H1 (cell line): Measurements from ENCODE around the gene PCSK9. TPM values are rescaled to one million over a fixed set of nuclear protein-coding genes. Genes with fewer than 3 reads are reported as not detected.

Experiments
- SUZ12 ChIP-seq: fragments of 200-600 bp; sonication (generic); IDR thresholded peaks from 2 replicates; pipeline ENCODE4 v1.6.1; 2012; ENCODE audit warnings: mild to moderate bottlenecking, inconsistent platforms, low read length, moderate library complexity, mixed read lengths
- polyA plus RNA-seq, 7 experiments: library from polyadenylated mRNA; depleted of rRNA in 3 of 7; stranded (reverse) in 5 of 7; unstranded in 2 of 7; fragments of >200 nt in 5 of 7; fragments of 200-250 nt in 2 of 7; gene quantifications; 1 replicate in 5 of 7; 2 replicates in 1 of 7; 4 replicates in 1 of 7; pipeline versions ENCODE4 v1.2.1 to v1.2.3, GENCODE V29; 2011 to 2013; ENCODE audit warnings: missing spikeins in 2 of 7, mixed read lengths in 2 of 7
- total RNA-seq: library from RNA; stranded (reverse); fragmentation: NEBNext Ultra II Directional; extraction: Animal tissue kit (Norgen Biotek cat#: 25700); gene quantifications from 2 replicates; pipeline ENCODE4 v1.2.1, GENCODE V29; 2021

The PCSK9 gene
- total and polyA plus RNA-seq, 2 of the 8 experiments (the other 6 are each of a cell fraction or from before 2014, with no cell fraction given) = 22.3 to 32.3 TPM

GRCh38 chr1:54996869-54997710, 42.3 kb upstream of the PCSK9 start (continued):
- TF ChIP-seq SUZ12 = peak; percentile 56; the same call in 1 of the 2 replicates
